ENCODE results near the gene FNDC3B.

The FNDC3B gene

GRCh38 chr3:172023915-172024314 is 15.5 kb upstream of the FNDC3B start:
- Histone ChIP-seq H3K9me2 (replicated peaks; ENCODE audit: insufficient read depth, low read length) (no peaks in the 10 kb centered on the region), H3K27ac (ENCODE audit: low read depth, low read length) (no peak overlapping the region), H3K36me3 (ENCODE audit: low read length) (no peaks in the 10 kb centered on the region)

GRCh38 chr3:172024679-172025078 is 14.7 kb upstream of the FNDC3B start:
- Histone ChIP-seq H3K9me2 (replicated peaks; ENCODE audit: insufficient read depth, low read length) (no peaks in the 10 kb centered on the region), H3F3A (ENCODE audit: insufficient read depth) (no peaks in the 10 kb centered on the region), H3K27ac (ENCODE audit: low read depth, low read length) (no peak overlapping the region)

More at GRCh38 chr3:172023915-172024314, 15.5 kb upstream of the FNDC3B start:
- Histone ChIP-seq H3K79me2 (ENCODE audit: insufficient read depth, low read length) (no peaks in the 10 kb centered on the region), H3K9me3 (ENCODE audit: insufficient read depth, low read length) (no peaks in the 10 kb centered on the region), H2AFZ (ENCODE audit: low read depth, low read length, severe bottlenecking) (no peak overlapping the region), H3K9ac (ENCODE audit: low read length) (no peak overlapping the region), H3K4me2 (ENCODE audit: low read depth, low read length, poor library complexity, severe bottlenecking) (no peak overlapping the region), H3K4me3 (ENCODE audit: insufficient read depth, low read length, poor library complexity, severe bottlenecking) (no peak overlapping the region), H4K20me1 (ENCODE audit: low read depth, low read length) (no peaks in the 10 kb centered on the region), H3K27me3 (ENCODE audit: low read length) (no peaks in the 10 kb centered on the region), H3F3A (ENCODE audit: insufficient read depth) (no peaks in the 10 kb centered on the region)
- TF ChIP-seq EZH2phosphoT487 (conservative IDR thresholded peaks at IDR 0.05; ENCODE audit: low read length) (no peak), CTCF (IDR thresholded peaks at IDR 0.05; ENCODE audit: insufficient read depth, low read length, poor library complexity, severe bottlenecking) (no peak)

GRCh38 chr3:172029425-172030098 is 9.8 kb upstream of the FNDC3B start:
- no peak for TF ChIP-seq EZH2phosphoT487 (conservative IDR thresholded peaks at IDR 0.05; ENCODE audit: low read length)
- no peak for TF ChIP-seq CTCF (IDR thresholded peaks at IDR 0.05; ENCODE audit: insufficient read depth, low read length, poor library complexity, severe bottlenecking)
- no peaks in the 10 kb centered on the region for H3K79me2 ChIP-seq (ENCODE audit: insufficient read depth, low read length)
- no peak overlapping the region for H3K27ac ChIP-seq (ENCODE audit: low read depth, low read length)
- no peaks in the 10 kb centered on the region for H3K27me3 ChIP-seq (ENCODE audit: low read length)
- no peaks in the 10 kb centered on the region for H4K20me1 ChIP-seq (ENCODE audit: low read depth, low read length)
- H3K9me2 ChIP-seq (replicated peaks; ENCODE audit: insufficient read depth, low read length), result no peaks in the 10 kb centered on the region
- no peaks in the 10 kb centered on the region for H3K9me3 ChIP-seq (ENCODE audit: insufficient read depth, low read length)
- H3K4me3 ChIP-seq (ENCODE audit: insufficient read depth, low read length, poor library complexity, severe bottlenecking), result no peak overlapping the region
- no peak overlapping the region for H2AFZ ChIP-seq (ENCODE audit: low read depth, low read length, severe bottlenecking)
- H3K4me2 ChIP-seq (ENCODE audit: low read depth, low read length, poor library complexity, severe bottlenecking), result no peak overlapping the region
- H3K9ac ChIP-seq (ENCODE audit: low read length), result no peak overlapping the region
- no peaks in the 10 kb centered on the region for H3F3A ChIP-seq (ENCODE audit: insufficient read depth)
- no peaks in the 10 kb centered on the region for H3K36me3 ChIP-seq (ENCODE audit: low read length)

More at GRCh38 chr3:172024679-172025078, 14.7 kb upstream of the FNDC3B start:
- Histone ChIP-seq H3K4me3 (ENCODE audit: insufficient read depth, low read length, poor library complexity, severe bottlenecking) (no peak overlapping the region), H3K79me2 (ENCODE audit: insufficient read depth, low read length) (no peaks in the 10 kb centered on the region), H3K36me3 (ENCODE audit: low read length) (no peaks in the 10 kb centered on the region), H3K27me3 (ENCODE audit: low read length) (no peaks in the 10 kb centered on the region), H3K9me3 (ENCODE audit: insufficient read depth, low read length) (no peaks in the 10 kb centered on the region), H3K4me2 (ENCODE audit: low read depth, low read length, poor library complexity, severe bottlenecking) (no peak overlapping the region), H3K9ac (ENCODE audit: low read length) (no peak overlapping the region), H2AFZ (ENCODE audit: low read depth, low read length, severe bottlenecking) (no peak overlapping the region), H4K20me1 (ENCODE audit: low read depth, low read length) (no peaks in the 10 kb centered on the region)
- TF ChIP-seq EZH2phosphoT487 (conservative IDR thresholded peaks at IDR 0.05; ENCODE audit: low read length), result no peak

GRCh38 chr3:172030181-172030580 is 9.2 kb upstream of the FNDC3B start:
- no peak for TF ChIP-seq CTCF (IDR thresholded peaks at IDR 0.05; ENCODE audit: insufficient read depth, low read length, poor library complexity, severe bottlenecking)
- TF ChIP-seq EZH2phosphoT487 (conservative IDR thresholded peaks at IDR 0.05; ENCODE audit: low read length), result no peak
- H3K9ac ChIP-seq (ENCODE audit: low read length), result no peak overlapping the region
- H3K9me2 ChIP-seq (replicated peaks; ENCODE audit: insufficient read depth, low read length), result no peaks in the 10 kb centered on the region
- H3K4me3 ChIP-seq (ENCODE audit: insufficient read depth, low read length, poor library complexity, severe bottlenecking), result no peak overlapping the region
- H3K4me2 ChIP-seq (ENCODE audit: low read depth, low read length, poor library complexity, severe bottlenecking), result no peak overlapping the region
- no peaks in the 10 kb centered on the region for H4K20me1 ChIP-seq (ENCODE audit: low read depth, low read length)
- H3F3A ChIP-seq (ENCODE audit: insufficient read depth), result no peaks in the 10 kb centered on the region
- no peaks in the 10 kb centered on the region for H3K9me3 ChIP-seq (ENCODE audit: insufficient read depth, low read length)
- no peak overlapping the region for H3K27ac ChIP-seq (ENCODE audit: low read depth, low read length)
- H3K36me3 ChIP-seq (ENCODE audit: low read length), result no peaks in the 10 kb centered on the region
- H3K79me2 ChIP-seq (ENCODE audit: insufficient read depth, low read length), result no peaks in the 10 kb centered on the region
- H3K27me3 ChIP-seq (ENCODE audit: low read length), result no peaks in the 10 kb centered on the region
- H2AFZ ChIP-seq (ENCODE audit: low read depth, low read length, severe bottlenecking), result no peak overlapping the region

Data from SU-DHL-6 (cell line).